ENCODE data around the gene CFD. TPM values are rescaled to one million over a fixed set of nuclear protein-coding genes. Genes with fewer than 3 reads are reported as not detected.

The CFD gene
- total RNA-seq, 2 experiments from 2014 or later: 2.3 to 2.9 TPM

DNA sequence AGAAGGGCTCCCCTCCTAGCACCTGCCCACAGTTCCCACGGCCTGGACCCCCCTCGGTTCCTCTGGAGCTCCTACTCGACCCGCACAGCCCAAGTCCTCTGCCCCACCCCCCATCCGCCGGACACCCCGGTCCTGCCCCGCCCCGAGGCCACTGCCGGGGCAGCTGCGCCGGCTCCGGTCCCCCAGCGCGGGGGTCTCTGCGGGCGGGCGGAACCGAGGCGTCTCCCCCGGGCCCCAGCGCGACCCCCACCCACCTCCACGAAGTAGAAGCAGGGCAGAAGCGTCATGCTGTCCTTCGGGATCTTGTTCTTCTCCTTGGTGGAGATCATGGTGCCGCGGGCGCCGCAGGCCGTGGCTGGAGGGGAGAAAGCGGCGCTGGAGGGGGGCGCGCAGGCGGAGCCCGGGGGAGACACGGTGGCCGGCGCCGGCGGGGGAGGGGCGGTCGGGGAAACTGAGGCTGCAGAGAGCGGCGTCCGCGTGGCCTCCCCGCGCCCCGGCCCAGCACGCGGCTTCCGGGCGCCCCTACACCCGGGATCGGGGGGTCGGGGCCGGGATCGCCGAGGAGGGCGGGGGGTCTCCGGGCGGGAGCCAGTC, 38.1 kb upstream of the CFD start:
- POLR2A ChIA-PET: no interaction called here
- peaks cover 0 to 4% of the 10 kb centered on the region in 2 experiments for H3K9me3 ChIP-seq (ENCODE audit: control insufficient read depth in 1 of 2, insufficient read depth in 1 of 2, low read length in 2 of 2)
- H3K4me1 Mint-ChIP-seq (ENCODE audit: low read depth): no peaks in the 10 kb centered on the region
- H3K27ac ChIP-seq (ENCODE audit: low read depth in 1 of 2, low read length in 2 of 2): no peak overlapping the region
- no peak for DNase-seq
- H3K27me3 ChIP-seq (ENCODE audit: control insufficient read depth in 1 of 2, insufficient read depth in 2 of 2, low read length in 2 of 2): peaks cover 10 to 11% of the 10 kb centered on the region in 2 experiments
- H3K4me3 Mint-ChIP-seq: no peak overlapping the region
- intact Hi-C loops (cut with DNase I, micrococcal nuclease): no loop called here
- no peak for ATAC-seq (ENCODE audit: poor library complexity)
- H3K36me3 ChIP-seq (ENCODE audit: insufficient read depth, low read length): peaks cover 2% of the 10 kb centered on the region
- CTCF ChIA-PET: no interaction called here
- peaks cover 8% of the 10 kb centered on the region for H3K36me3 Mint-ChIP-seq (ENCODE audit: low read depth)
- no peak overlapping the region for H3K4me3 ChIP-seq (ENCODE audit: low read length)
- TF ChIP-seq, protein P1, sequence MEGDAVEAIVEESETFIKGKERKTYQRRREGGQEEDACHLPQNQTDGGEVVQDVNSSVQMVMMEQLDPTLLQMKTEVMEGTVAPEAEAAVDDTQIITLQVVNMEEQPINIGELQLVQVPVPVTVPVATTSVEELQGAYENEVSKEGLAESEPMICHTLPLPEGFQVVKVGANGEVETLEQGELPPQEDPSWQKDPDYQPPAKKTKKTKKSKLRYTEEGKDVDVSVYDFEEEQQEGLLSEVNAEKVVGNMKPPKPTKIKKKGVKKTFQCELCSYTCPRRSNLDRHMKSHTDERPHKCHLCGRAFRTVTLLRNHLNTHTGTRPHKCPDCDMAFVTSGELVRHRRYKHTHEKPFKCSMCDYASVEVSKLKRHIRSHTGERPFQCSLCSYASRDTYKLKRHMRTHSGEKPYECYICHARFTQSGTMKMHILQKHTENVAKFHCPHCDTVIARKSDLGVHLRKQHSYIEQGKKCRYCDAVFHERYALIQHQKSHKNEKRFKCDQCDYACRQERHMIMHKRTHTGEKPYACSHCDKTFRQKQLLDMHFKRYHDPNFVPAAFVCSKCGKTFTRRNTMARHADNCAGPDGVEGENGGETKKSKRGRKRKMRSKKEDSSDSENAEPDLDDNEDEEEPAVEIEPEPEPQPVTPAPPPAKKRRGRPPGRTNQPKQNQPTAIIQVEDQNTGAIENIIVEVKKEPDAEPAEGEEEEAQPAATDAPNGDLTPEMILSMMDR (IDR thresholded peaks at IDR 0.05): no peak
- H3K4me1 ChIP-seq (ENCODE audit: insufficient read depth, low read length): peaks cover 6% of the 10 kb centered on the region
- no peak overlapping the region for H3K27ac Mint-ChIP-seq
- H3K9me3 Mint-ChIP-seq: no peaks in the 10 kb centered on the region
- peaks cover 16% of the 10 kb centered on the region for H3K27me3 Mint-ChIP-seq

- Histone ChIP-seq H3K27ac (ENCODE audit: low read depth in 1 of 2, low read length in 2 of 2) (no peak within 1 kb of the TSS), H3K36me3 (ENCODE audit: insufficient read depth, low read length) (no peaks in the 10 kb centered on the region), H3K4me3 (ENCODE audit: low read length) (no peak within 1 kb of the TSS), H3K27me3 (ENCODE audit: control insufficient read depth in 1 of 2, insufficient read depth in 2 of 2, low read length in 2 of 2) (peaks cover 10 to 11% of the 10 kb centered on the region in 2 experiments), H3K4me1 (ENCODE audit: insufficient read depth, low read length) (peaks cover 6% of the 10 kb centered on the region), H3K9me3 (ENCODE audit: control insufficient read depth in 1 of 2, insufficient read depth in 1 of 2, low read length in 2 of 2) (peaks cover 0 to 4% of the 10 kb centered on the region in 2 experiments)
- DNase-seq (no peak), ATAC-seq (ENCODE audit: poor library complexity) (no peak)
- Mint-ChIP-seq H3K36me3 (ENCODE audit: low read depth) (peaks cover 2% of the 10 kb centered on the region), H3K27me3 (peaks cover 16% of the 10 kb centered on the region), H3K4me3 (no peak within 1 kb of the TSS), H3K9me3 (no peaks in the 10 kb centered on the region), H3K4me1 (ENCODE audit: low read depth) (no peaks in the 10 kb centered on the region), H3K27ac (no peak within 1 kb of the TSS)
- ChIA-PET CTCF (interaction anchor here (0.6 kb wide), 1 partner anchor 150 kb away, joined by 3 read pairs; no protein-coding TSS in a partner anchor), POLR2A (no interaction called here)
- intact Hi-C loops (cut with DNase I, micrococcal nuclease): no loop called here
- TF ChIP-seq, protein P1 (IDR thresholded peaks at IDR 0.05): no peak
Measured at GRCh38 chr19:821825-822503, 37.5 kb upstream of the CFD start, which contains the start of gene PLPPR3. Gene PLPPR3, minus strand, starts transcription at chr19:821955. Its CDS starts 396 bp downstream, at chr19:821559.

GRCh38 chr19:823565-824121, 35.8 kb upstream of the CFD start:
- H3K4me3 ChIP-seq (ENCODE audit: low read length): no peak overlapping the region
- H3K4me1 Mint-ChIP-seq (ENCODE audit: low read depth): no peaks in the 10 kb centered on the region
- ATAC-seq (ENCODE audit: poor library complexity) (no peak), DNase-seq (no peak)
- no peaks in the 10 kb centered on the region for H3K36me3 Mint-ChIP-seq (ENCODE audit: low read depth)
- H3K4me1 ChIP-seq (ENCODE audit: insufficient read depth, low read length): peaks cover 6% of the 10 kb centered on the region
- peaks cover 10 to 11% of the 10 kb centered on the region in 2 experiments for H3K27me3 ChIP-seq (ENCODE audit: control insufficient read depth in 1 of 2, insufficient read depth in 2 of 2, low read length in 2 of 2)
- H3K9me3 Mint-ChIP-seq: no peaks in the 10 kb centered on the region
- CTCF ChIA-PET: no interaction called here
- peaks cover 16% of the 10 kb centered on the region for H3K27me3 Mint-ChIP-seq
- H3K27ac Mint-ChIP-seq: no peak overlapping the region
- TF ChIP-seq, protein P1 (IDR thresholded peaks at IDR 0.05): no peak
- POLR2A ChIA-PET: no interaction called here
- H3K4me3 Mint-ChIP-seq: no peak overlapping the region
- intact Hi-C loops (cut with DNase I, micrococcal nuclease): no loop called here
- H3K36me3 ChIP-seq (ENCODE audit: insufficient read depth, low read length): no peaks in the 10 kb centered on the region
- no peak overlapping the region for H3K27ac ChIP-seq (ENCODE audit: low read depth in 1 of 2, low read length in 2 of 2)
- H3K9me3 ChIP-seq (ENCODE audit: control insufficient read depth in 1 of 2, insufficient read depth in 1 of 2, low read length in 2 of 2): peaks cover 0 to 4% of the 10 kb centered on the region in 2 experiments
